H1 (cell line): Measurements from ENCODE around the gene DCK. TPM values are rescaled to one million over a fixed set of nuclear protein-coding genes. Genes with fewer than 3 reads are reported as not detected.

ENCODE experiments used
- CTCF ChIA-PET: fragments of 300-600 bp; sonication (Branson Sonifier 250); formaldehyde crosslinking; loops from one replicate; lab custom pipeline; 2021; ENCODE audit not compliant: partially characterized antibody; lab: Charles Lee
- POLR2A ChIA-PET: fragments of 300-600 bp; sonication (Branson Sonifier 250); formaldehyde crosslinking; loops from one replicate; lab custom pipeline; 2021; ENCODE audit warnings: inconsistent platforms; ENCODE audit not compliant: partially characterized antibody; lab: Charles Lee
- DNase-seq, 2 experiments: peaks; one replicate each; pipeline versions ENCODE4 v3.0.0 to v3.0.0-alpha.2; 2010 to 2022; ENCODE audit warnings: low spot score in 2 of 2, low read depth in 1 of 2, mixed read lengths in 1 of 2
- FAIRE-seq: peaks from 2 replicates; lab custom pipeline; 2011; peaks lifted over from hg19 to GRCh38; lab: Jason Lieb, UNC
- H2AFZ ChIP-seq: 2 replicates; pipeline ENCODE4 v1.8.1; 2012; ENCODE audit warnings: low read length, inconsistent platforms
- H2AK5ac ChIP-seq: 2 replicates; pipeline ENCODE4 v1.6.1; 2013; ENCODE audit warnings: low read depth, low read length
- H2BK120ac ChIP-seq: replicated peaks from 2 replicates; pipeline ENCODE3; 2013; ENCODE audit warnings: low read depth, low read length, inconsistent platforms
- H2BK12ac ChIP-seq: 2 replicates; pipeline ENCODE4 v1.6.1; 2013; ENCODE audit warnings: low read depth, low read length
- H2BK15ac ChIP-seq: 2 replicates; pipeline ENCODE4 v1.6.1; 2013; ENCODE audit warnings: low read length
- H2BK20ac ChIP-seq: 2 replicates; pipeline ENCODE4 v1.6.1; 2013; ENCODE audit warnings: low read length
- H2BK5ac ChIP-seq: 2 replicates; pipeline ENCODE4 v1.6.1; 2013; ENCODE audit warnings: low read depth, low read length
- H3K14ac ChIP-seq: 2 replicates; pipeline ENCODE4 v1.6.1; 2013; ENCODE audit warnings: inconsistent platforms; ENCODE audit not compliant: insufficient read length
- H3K18ac ChIP-seq: 2 replicates; pipeline ENCODE4 v1.6.1; 2013; ENCODE audit warnings: low read length; ENCODE audit errors: extremely low read depth
- H3K23ac ChIP-seq: 2 replicates; pipeline ENCODE4 v1.6.1; 2013; ENCODE audit warnings: inconsistent platforms; ENCODE audit not compliant: insufficient read length
- H3K23me2 ChIP-seq: 2 replicates; pipeline ENCODE4 v1.6.1; 2013; ENCODE audit warnings: low read depth, low read length
- H3K27ac ChIP-seq: 2 replicates; pipeline ENCODE4 v1.6.1; 2011; ENCODE audit warnings: low read depth, low read length, inconsistent platforms
- H3K27me3 ChIP-seq, 4 experiments: replicated peaks in 1 of 4; 1 replicate in 1 of 4; 2 replicates in 3 of 4; pipeline versions ENCODE4 v1.6.1 to v1.8.1; 2011 to 2013; ENCODE audit warnings: low read length in 3 of 4, mild to moderate bottlenecking in 3 of 4, inconsistent platforms in 2 of 4, mixed read lengths in 2 of 4, moderate library complexity in 1 of 4; ENCODE audit not compliant: control insufficient read depth in 3 of 4, insufficient read depth in 3 of 4; ENCODE audit errors: extremely low read depth in 1 of 4
- H3K36me3 ChIP-seq, 4 experiments: 2 replicates each; pipeline versions ENCODE4 v1.6.1 to v1.8.1; 2011 to 2013; ENCODE audit warnings: mild to moderate bottlenecking in 4 of 4, low read length in 3 of 4, moderate library complexity in 2 of 4, control low read depth in 1 of 4, inconsistent platforms in 1 of 4; ENCODE audit not compliant: insufficient read depth in 4 of 4, control insufficient read depth in 2 of 4
- H3K4ac ChIP-seq: replicated peaks from 2 replicates; pipeline ENCODE3; 2013; ENCODE audit warnings: low read length, low read depth, mixed read lengths, inconsistent platforms; ENCODE audit not compliant: insufficient read length
- H3K4me1 ChIP-seq, 4 experiments: replicated peaks in 1 of 4; 1 replicate in 1 of 4; 2 replicates in 3 of 4; pipeline versions ENCODE4 v1.6.1 to v1.8.1; 2011 to 2013; ENCODE audit warnings: low read length in 3 of 4, inconsistent platforms in 2 of 4, mixed read lengths in 1 of 4; ENCODE audit not compliant: insufficient read depth in 4 of 4, control insufficient read depth in 3 of 4
- H3K4me2 ChIP-seq, 2 experiments: 2 replicates each; pipeline versions ENCODE4 v1.6.1 to v1.8.1; 2011 to 2013; ENCODE audit warnings: low read depth in 2 of 2, low read length in 2 of 2, control low read depth in 1 of 2, inconsistent platforms in 1 of 2, mild to moderate bottlenecking in 1 of 2; ENCODE audit not compliant: insufficient read depth in 1 of 2
- H3K4me3 ChIP-seq, 4 experiments: fragments of 200-600, 300-600 bp in 1 of 4; sonication (generic), shearing (Covaris generic), sonication (Bioruptor Twin) in 1 of 4; 2 replicates each; pipeline versions ENCODE4 v1.5.1 to v1.8.1; 2011 to 2016; ENCODE audit warnings: low read length in 4 of 4, low read depth in 3 of 4, control low read depth in 2 of 4, inconsistent platforms in 2 of 4, mild to moderate bottlenecking in 2 of 4, mixed read lengths in 1 of 4, moderate library complexity in 1 of 4; ENCODE audit not compliant: insufficient read depth in 2 of 4; ENCODE audit errors: extremely low read depth in 1 of 4
- H3K56ac ChIP-seq: replicated peaks from 2 replicates; pipeline ENCODE3; 2013; ENCODE audit warnings: low read depth, mild to moderate bottlenecking, mixed read lengths, low read length, inconsistent platforms; ENCODE audit not compliant: insufficient read length
- H3K79me1 ChIP-seq: 2 replicates; pipeline ENCODE4 v1.6.1; 2013; ENCODE audit warnings: low read depth, low read length, control low read depth
- H3K79me2 ChIP-seq, 2 experiments: 2 replicates each; pipeline versions ENCODE4 v1.6.1 to v1.8.1; 2012 to 2013; ENCODE audit warnings: low read length in 2 of 2, mild to moderate bottlenecking in 2 of 2, inconsistent platforms in 1 of 2; ENCODE audit not compliant: insufficient read depth in 2 of 2, control insufficient read depth in 1 of 2
- H3K9ac ChIP-seq, 4 experiments: replicated peaks in 1 of 4; 1 replicate in 1 of 4; 2 replicates in 3 of 4; pipeline versions ENCODE4 v1.6.1 to v1.8.1; 2011 to 2013; ENCODE audit warnings: low read depth in 3 of 4, low read length in 3 of 4, control low read depth in 2 of 4, mild to moderate bottlenecking in 2 of 4, moderate library complexity in 2 of 4, inconsistent platforms in 1 of 4; ENCODE audit errors: extremely low read depth in 1 of 4
- H3K9me3 ChIP-seq, 2 experiments: 2 replicates each; pipeline versions ENCODE4 v1.6.1 to v1.8.1; 2012 to 2013; ENCODE audit warnings: mild to moderate bottlenecking in 2 of 2, moderate library complexity in 2 of 2, control low read depth in 1 of 2, inconsistent platforms in 1 of 2, low read depth in 1 of 2, low read length in 1 of 2, mixed read lengths in 1 of 2; ENCODE audit not compliant: insufficient read depth in 2 of 2
- H4K20me1 ChIP-seq, 2 experiments: replicated peaks in 1 of 2; 2 replicates each; pipeline versions ENCODE3 to v1.8.1; 2011 to 2013; ENCODE audit warnings: inconsistent platforms in 2 of 2, low read length in 2 of 2, mild to moderate bottlenecking in 1 of 2; ENCODE audit not compliant: insufficient read depth in 2 of 2, control insufficient read depth in 1 of 2
- H4K5ac ChIP-seq: 2 replicates; pipeline ENCODE4 v1.6.1; 2013; ENCODE audit warnings: low read length, low read depth, mixed read lengths, inconsistent platforms; ENCODE audit not compliant: insufficient read length
- H4K8ac ChIP-seq: 2 replicates; pipeline ENCODE4 v1.8.0; 2013; ENCODE audit warnings: mild to moderate bottlenecking, moderate library complexity, low read length, inconsistent platforms; ENCODE audit not compliant: insufficient read depth; ENCODE audit errors: extremely low read depth
- H4K91ac ChIP-seq: replicated peaks from 2 replicates; pipeline ENCODE3; 2013; ENCODE audit warnings: low read length, mixed read lengths, inconsistent platforms; ENCODE audit not compliant: insufficient read length
- BACH1 ChIP-seq: IDR thresholded peaks from 2 replicates; pipeline ENCODE4 v1.6.1; 2012; ENCODE audit warnings: low read length, improper control_type of control experiment
- CEBPB ChIP-seq: IDR thresholded peaks from 2 replicates; pipeline ENCODE4 v1.6.1; 2012; ENCODE audit warnings: low read depth, low read length
- CHD1 ChIP-seq: IDR thresholded peaks from 2 replicates; pipeline ENCODE4 v1.6.1; 2012; ENCODE audit warnings: low read depth, low read length, improper control_type of control experiment
- CHD2 ChIP-seq: IDR thresholded peaks from 2 replicates; pipeline ENCODE4 v1.6.1; 2012; ENCODE audit warnings: low read length, improper control_type of control experiment
- EGR1 ChIP-seq: IDR thresholded peaks from 2 replicates; pipeline ENCODE4 v1.6.1; 2011; ENCODE audit warnings: low read depth, low read length, borderline replicate concordance
- GTF2F1 ChIP-seq: IDR thresholded peaks from 2 replicates; pipeline ENCODE4 v1.6.1; 2012; ENCODE audit warnings: low read depth, low read length, improper control_type of control experiment, borderline replicate concordance
- KDM5A ChIP-seq: fragments of 200-600 bp; IDR thresholded peaks from 2 replicates; pipeline ENCODE4 v1.7.1; 2012; ENCODE audit warnings: mild to moderate bottlenecking, low read length, inconsistent platforms, mixed read lengths
- MAFK ChIP-seq: IDR thresholded peaks from 2 replicates; pipeline ENCODE4 v1.6.1; 2012; ENCODE audit warnings: low read depth, mild to moderate bottlenecking, improper control_type of control experiment, low read length
- NANOG ChIP-seq: IDR thresholded peaks from 2 replicates; pipeline ENCODE4 v1.6.1; 2011; ENCODE audit warnings: low read length, low read depth, mild to moderate bottlenecking, inconsistent platforms; ENCODE audit not compliant: insufficient read depth, poor library complexity, severe bottlenecking
- TAF1 ChIP-seq: IDR thresholded peaks from 2 replicates; pipeline ENCODE4 v1.6.1; 2011; ENCODE audit warnings: mild to moderate bottlenecking, low read depth, low read length
- TBP ChIP-seq: IDR thresholded peaks from 2 replicates; pipeline ENCODE4 v1.6.1; 2011; ENCODE audit warnings: low read depth, low read length, improper control_type of control experiment
- USF2 ChIP-seq: IDR thresholded peaks from 2 replicates; pipeline ENCODE4 v1.6.1; 2011; ENCODE audit warnings: low read length, improper control_type of control experiment
- WGBS, 2 experiments: shearing (Covaris generic) in 1 of 2; methylation state at CpG; one replicate each; pipeline versions ENCODE4 v1.1.6 to v1.1.7; 2013 to 2015; ENCODE audit warnings: low lambda C conversion rate in 2 of 2, mixed read lengths in 2 of 2, inconsistent platforms in 1 of 2, low coverage in 1 of 2, missing lambda C conversion rate in 1 of 2; ENCODE audit not compliant: insufficient replicate concordance in 2 of 2, insufficient coverage in 1 of 2, insufficient read length in 1 of 2; ENCODE audit errors: extremely low coverage in 1 of 2, missing lambda C conversion rate in 1 of 2; 5-methylcytosine and 5-hydroxymethylcytosine counted together
- polyA plus RNA-seq, 7 experiments: library from polyadenylated mRNA; depleted of rRNA in 3 of 7; stranded (reverse) in 5 of 7; unstranded in 2 of 7; fragments of >200 nt in 5 of 7; fragments of 200-250 nt in 2 of 7; gene quantifications; 1 replicate in 5 of 7; 2 replicates in 1 of 7; 4 replicates in 1 of 7; pipeline versions ENCODE4 v1.2.1 to v1.2.3, GENCODE V29; 2011 to 2013; ENCODE audit warnings: missing spikeins in 2 of 7, mixed read lengths in 2 of 7
- total RNA-seq: library from RNA; stranded (reverse); fragmentation: NEBNext Ultra II Directional; extraction: Animal tissue kit (Norgen Biotek cat#: 25700); gene quantifications from 2 replicates; pipeline ENCODE4 v1.2.1, GENCODE V29; 2021

The DCK gene
- total and polyA plus RNA-seq, 2 of the 8 experiments (the other 6 are each of a cell fraction or from before 2014, with no cell fraction given): 4.8 to 18.1 TPM

GRCh38 chr4:70946939-70947338 lies 46.5 kb upstream of the DCK start:
- H3K23ac ChIP-seq: no peak overlapping the region
- DNase-seq (no peak), FAIRE-seq (no peak)
- H2AFZ ChIP-seq: no peak overlapping the region
- peaks cover 0 to 52% of the 10 kb centered on the region in 2 experiments; a peak in 2 of 4 replicates for H3K79me2 ChIP-seq
- no peak for TF ChIP-seq USF2
- TF ChIP-seq GTF2F1: no peak
- no peak for TF ChIP-seq CEBPB
- TF ChIP-seq BACH1: no peak
- TF ChIP-seq MAFK: no peak
- no peak for TF ChIP-seq CHD2
- TF ChIP-seq TBP: no peak
- TF ChIP-seq NANOG: no peak
- no peak for TF ChIP-seq KDM5A
- no peak for TF ChIP-seq CHD1
- no peak for TF ChIP-seq EGR1
- TF ChIP-seq TAF1: no peak
- H4K8ac ChIP-seq: no peak overlapping the region
- H3K9ac ChIP-seq: no peak overlapping the region
- H2AK5ac ChIP-seq: no peak overlapping the region
- no peak overlapping the region for H2BK20ac ChIP-seq
- H3K56ac ChIP-seq: no peak overlapping the region
- peak overlapping the region; percentile 19 for H4K5ac ChIP-seq
- no peak overlapping the region for H3K14ac ChIP-seq
- no peaks in the 10 kb centered on the region for H3K36me3 ChIP-seq
- no peak overlapping the region for H4K91ac ChIP-seq
- H3K18ac ChIP-seq: no peak overlapping the region
- H3K4me3 ChIP-seq: no peak overlapping the region
- H3K27ac ChIP-seq: no peak overlapping the region
- ChIA-PET CTCF (interaction anchor here (0.5 to 0.7 kb wide), 2 partner anchors 17 to 103 kb away, joined by 3 to 5 read pairs; no protein-coding TSS in a partner anchor), POLR2A (no interaction called here)
- H3K23me2 ChIP-seq: no peaks in the 10 kb centered on the region
- no peaks in the 10 kb centered on the region for H3K9me3 ChIP-seq
- H3K4ac ChIP-seq: no peak overlapping the region
- H4K20me1 ChIP-seq: peaks cover 0 to 4% of the 10 kb centered on the region in 2 experiments
- H2BK120ac ChIP-seq: no peak overlapping the region
- H3K27me3 ChIP-seq: no peaks in the 10 kb centered on the region
- WGBS, 2 experiments: 81% methylated on average over 4 of the region's 4 CpGs; no CpG with 5 or more reads in 1 of the 2 experiments
- H3K79me1 ChIP-seq: no peaks in the 10 kb centered on the region; the same call in 1 of the 2 replicates
- H3K4me2 ChIP-seq: peak overlapping the region in 1 of 2 experiments; percentile 31; a peak in 2 of 4 replicates
- no peak overlapping the region for H2BK15ac ChIP-seq
- peaks cover 0 to 13% (median 1%) of the 10 kb centered on the region in 4 experiments; a peak in 4 of 7 replicates for H3K4me1 ChIP-seq
- no peak overlapping the region for H2BK12ac ChIP-seq
- no peak overlapping the region for H2BK5ac ChIP-seq
